Loucy (cell line): ENCODE results near the gene HBEGF.

ENCODE experiments used
- EZH2phosphoT487 ChIP-seq: fragments of 200-600 bp; IDR thresholded peaks from 2 replicates; pipeline ENCODE4 v1.6.1; 2018; ENCODE audit warnings: antibody characterized with exemption, mild to moderate bottlenecking, moderate library complexity, borderline replicate concordance
- TF ChIP-seq, protein P1 (sequence below): fragments of 200-600 bp; sonication (generic); conservative IDR thresholded peaks from 2 replicates; pipeline ENCODE4 v1.5.1; 2014; ENCODE audit warnings: mild to moderate bottlenecking, antibody characterized with exemption, low read length

DNA sequence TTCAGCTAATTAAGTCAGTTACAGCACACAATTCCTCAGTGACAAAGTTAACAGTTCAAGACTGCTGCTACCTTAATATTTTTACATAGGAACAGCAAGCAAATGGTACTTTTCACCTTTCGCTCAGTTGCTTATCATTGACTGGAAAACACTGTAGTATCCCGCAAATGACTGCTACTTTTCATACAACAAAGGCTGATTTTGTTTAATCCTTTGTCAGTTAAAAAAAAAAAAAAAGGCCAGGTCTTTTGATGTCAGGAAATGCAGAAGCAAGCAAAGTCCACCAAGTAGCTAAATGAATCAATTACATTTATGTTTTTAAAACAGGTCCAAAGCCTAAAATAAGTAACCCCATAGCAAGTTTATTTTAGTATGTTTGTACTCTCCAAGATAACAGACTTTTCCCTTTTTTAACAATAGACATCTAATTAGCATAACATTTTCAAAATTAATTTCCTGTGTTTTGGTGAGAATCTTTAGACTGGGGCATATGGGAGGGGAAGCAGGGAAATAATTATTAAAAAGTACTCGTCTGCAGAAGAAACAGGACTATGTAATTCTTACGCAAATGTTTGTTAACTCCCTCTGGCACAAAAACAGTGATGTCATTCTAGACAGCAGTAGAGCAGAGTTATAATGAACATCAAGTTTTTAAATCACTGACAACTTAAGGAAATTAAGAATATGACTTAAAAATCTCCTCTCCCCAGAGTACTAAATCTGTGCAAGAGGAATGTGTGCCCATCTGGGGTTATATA is 53.1 kb downstream of the HBEGF start:
- TF ChIP-seq, protein P1, sequence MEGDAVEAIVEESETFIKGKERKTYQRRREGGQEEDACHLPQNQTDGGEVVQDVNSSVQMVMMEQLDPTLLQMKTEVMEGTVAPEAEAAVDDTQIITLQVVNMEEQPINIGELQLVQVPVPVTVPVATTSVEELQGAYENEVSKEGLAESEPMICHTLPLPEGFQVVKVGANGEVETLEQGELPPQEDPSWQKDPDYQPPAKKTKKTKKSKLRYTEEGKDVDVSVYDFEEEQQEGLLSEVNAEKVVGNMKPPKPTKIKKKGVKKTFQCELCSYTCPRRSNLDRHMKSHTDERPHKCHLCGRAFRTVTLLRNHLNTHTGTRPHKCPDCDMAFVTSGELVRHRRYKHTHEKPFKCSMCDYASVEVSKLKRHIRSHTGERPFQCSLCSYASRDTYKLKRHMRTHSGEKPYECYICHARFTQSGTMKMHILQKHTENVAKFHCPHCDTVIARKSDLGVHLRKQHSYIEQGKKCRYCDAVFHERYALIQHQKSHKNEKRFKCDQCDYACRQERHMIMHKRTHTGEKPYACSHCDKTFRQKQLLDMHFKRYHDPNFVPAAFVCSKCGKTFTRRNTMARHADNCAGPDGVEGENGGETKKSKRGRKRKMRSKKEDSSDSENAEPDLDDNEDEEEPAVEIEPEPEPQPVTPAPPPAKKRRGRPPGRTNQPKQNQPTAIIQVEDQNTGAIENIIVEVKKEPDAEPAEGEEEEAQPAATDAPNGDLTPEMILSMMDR: no peak
- TF ChIP-seq EZH2phosphoT487: no peak
